GM12874 (cell line): ENCODE measurements around the gene SPON1.

ENCODE experiments used
- TF ChIP-seq, protein P1 (sequence below): IDR thresholded peaks from 2 replicates; pipeline ENCODE4 v1.5.1; 2011; ENCODE audit warnings: low read depth, mild to moderate bottlenecking, control low read depth, low read length, moderate library complexity; ENCODE audit not compliant: insufficient read depth

Gene SPON1

GRCh38 chr11:13972043-13972910 is 9.8 kb downstream of the SPON1 start:
- TF ChIP-seq, protein P1, sequence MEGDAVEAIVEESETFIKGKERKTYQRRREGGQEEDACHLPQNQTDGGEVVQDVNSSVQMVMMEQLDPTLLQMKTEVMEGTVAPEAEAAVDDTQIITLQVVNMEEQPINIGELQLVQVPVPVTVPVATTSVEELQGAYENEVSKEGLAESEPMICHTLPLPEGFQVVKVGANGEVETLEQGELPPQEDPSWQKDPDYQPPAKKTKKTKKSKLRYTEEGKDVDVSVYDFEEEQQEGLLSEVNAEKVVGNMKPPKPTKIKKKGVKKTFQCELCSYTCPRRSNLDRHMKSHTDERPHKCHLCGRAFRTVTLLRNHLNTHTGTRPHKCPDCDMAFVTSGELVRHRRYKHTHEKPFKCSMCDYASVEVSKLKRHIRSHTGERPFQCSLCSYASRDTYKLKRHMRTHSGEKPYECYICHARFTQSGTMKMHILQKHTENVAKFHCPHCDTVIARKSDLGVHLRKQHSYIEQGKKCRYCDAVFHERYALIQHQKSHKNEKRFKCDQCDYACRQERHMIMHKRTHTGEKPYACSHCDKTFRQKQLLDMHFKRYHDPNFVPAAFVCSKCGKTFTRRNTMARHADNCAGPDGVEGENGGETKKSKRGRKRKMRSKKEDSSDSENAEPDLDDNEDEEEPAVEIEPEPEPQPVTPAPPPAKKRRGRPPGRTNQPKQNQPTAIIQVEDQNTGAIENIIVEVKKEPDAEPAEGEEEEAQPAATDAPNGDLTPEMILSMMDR: no peak

GRCh38 chr11:13972944-13973343 is 10.4 kb downstream of the SPON1 start:
- TF ChIP-seq, protein P1: no peak

DNA sequence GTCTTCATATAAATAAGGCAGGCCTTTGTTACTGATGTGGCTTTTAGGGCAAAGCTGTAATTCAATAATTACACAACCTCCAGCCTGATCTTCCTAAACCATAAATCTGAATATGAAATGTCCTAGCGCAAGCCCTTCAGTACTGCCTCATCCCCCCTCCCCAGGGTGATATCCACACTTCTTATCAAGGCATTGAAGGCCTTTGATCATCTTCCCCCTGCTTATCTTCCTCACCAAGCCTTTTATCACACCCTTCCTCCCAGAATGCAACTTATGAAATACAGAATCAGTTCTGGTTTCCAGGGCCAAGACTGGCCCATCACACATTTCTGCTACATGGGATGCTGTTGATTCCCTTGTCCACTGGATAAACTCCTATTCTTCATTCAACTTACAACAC is 12.1 kb downstream of the SPON1 start:
- TF ChIP-seq, protein P1: no peak

- TF ChIP-seq, protein P1: no peak
These were observed 20.7 kb downstream of the SPON1 start for GRCh38 chr11:13983081-13983751.

- TF ChIP-seq, protein P1: no peak
These were observed 22.3 kb downstream of the SPON1 start for GRCh38 chr11:13984616-13985450.

GRCh38 chr11:13993096-13993765 is 30.7 kb downstream of the SPON1 start:
- TF ChIP-seq, protein P1: no peak
